SW480 (cell line): ENCODE results near the gene NOP16.

Experiments used
- DNase-seq: peaks from one replicate; pipeline ENCODE4 v3.0.0-alpha.2; 2016; ENCODE audit warnings: low spot score

The NOP16 gene

GRCh38 chr5:176359658-176360057 lies 28.7 kb downstream of the NOP16 start:
- peak; percentile 37 for DNase-seq

GRCh38 chr5:176356179-176356566 lies 32.2 kb downstream of the NOP16 start:
- DNase-seq, result no peak

- DNase-seq, result no peak
Measured at GRCh38 chr5:176355400-176356178, 32.8 kb downstream of the NOP16 start.

- DNase-seq, result no peak
Measured at GRCh38 chr5:176353533-176353932, 34.9 kb downstream of the NOP16 start.

- no peak for DNase-seq
Measured at GRCh38 chr5:176352116-176352878, 36.1 kb downstream of the NOP16 start.

- DNase-seq, result no peak
Measured at GRCh38 chr5:176350416-176350815, 38.0 kb downstream of the NOP16 start.

GRCh38 chr5:176342766-176343458 lies 45.5 kb downstream of the NOP16 start:
- DNase-seq, result no peak

- DNase-seq, result no peak
Measured at GRCh38 chr5:176342158-176342483, 46.3 kb downstream of the NOP16 start.

GRCh38 chr5:176341325-176342157 lies 46.9 kb downstream of the NOP16 start:
- DNase-seq, result no peak

GRCh38 chr5:176339304-176339703 lies 49.1 kb downstream of the NOP16 start:
- no peak for DNase-seq

GRCh38 chr5:176337913-176338312 lies 50.5 kb downstream of the NOP16 start:
- DNase-seq, result no peak

GRCh38 chr5:176334031-176334770 lies 54.2 kb downstream of the NOP16 start:
- no peak for DNase-seq
